Limb (tissue), 2 donors: ENCODE results near the gene KCNMA1.

ENCODE experiments used
- DNase-seq, 2 donors: peaks; one replicate each; pipeline ENCODE4 v3.0.0-alpha.2; 2016; ENCODE audit errors: extremely low spot score in 2 of 2

Gene KCNMA1

DNA sequence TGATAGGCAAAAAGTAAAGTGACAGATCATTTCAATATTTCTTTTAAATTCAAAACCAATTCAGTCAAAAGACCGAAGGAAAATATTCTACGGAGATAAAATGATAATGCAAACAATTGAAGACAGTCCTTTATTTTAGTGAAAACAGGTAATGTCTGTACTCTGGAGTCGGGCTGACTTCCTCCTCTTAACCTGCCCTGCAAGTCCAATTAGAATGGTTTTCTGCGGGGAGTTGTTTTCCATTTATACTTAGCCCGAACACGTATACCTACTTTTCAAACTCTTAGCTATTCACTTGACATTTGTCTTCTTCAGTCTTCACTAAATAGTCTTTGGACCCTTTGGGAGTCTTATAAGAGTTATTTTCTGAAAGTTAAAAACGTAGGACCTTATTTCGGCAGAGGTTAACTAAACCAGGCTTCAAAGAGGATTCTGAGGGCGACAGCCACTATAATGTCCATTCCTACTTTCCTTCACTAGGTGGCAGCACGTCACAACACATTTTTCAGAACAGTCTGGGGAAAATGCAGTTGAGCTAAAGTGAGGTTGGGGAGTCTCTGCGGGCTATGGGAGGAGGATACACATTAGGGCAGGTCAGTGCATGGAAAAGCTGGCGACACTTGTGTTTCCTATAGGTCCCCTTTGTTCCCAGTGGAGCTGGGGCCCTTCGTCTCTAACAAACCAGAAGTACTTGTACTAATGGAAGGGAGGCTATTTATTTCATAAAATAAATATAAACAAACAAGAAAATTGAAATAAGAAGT lies 472.0 kb downstream of the KCNMA1 start:
- DNase-seq = peak; percentile 68 to 78

DNA sequence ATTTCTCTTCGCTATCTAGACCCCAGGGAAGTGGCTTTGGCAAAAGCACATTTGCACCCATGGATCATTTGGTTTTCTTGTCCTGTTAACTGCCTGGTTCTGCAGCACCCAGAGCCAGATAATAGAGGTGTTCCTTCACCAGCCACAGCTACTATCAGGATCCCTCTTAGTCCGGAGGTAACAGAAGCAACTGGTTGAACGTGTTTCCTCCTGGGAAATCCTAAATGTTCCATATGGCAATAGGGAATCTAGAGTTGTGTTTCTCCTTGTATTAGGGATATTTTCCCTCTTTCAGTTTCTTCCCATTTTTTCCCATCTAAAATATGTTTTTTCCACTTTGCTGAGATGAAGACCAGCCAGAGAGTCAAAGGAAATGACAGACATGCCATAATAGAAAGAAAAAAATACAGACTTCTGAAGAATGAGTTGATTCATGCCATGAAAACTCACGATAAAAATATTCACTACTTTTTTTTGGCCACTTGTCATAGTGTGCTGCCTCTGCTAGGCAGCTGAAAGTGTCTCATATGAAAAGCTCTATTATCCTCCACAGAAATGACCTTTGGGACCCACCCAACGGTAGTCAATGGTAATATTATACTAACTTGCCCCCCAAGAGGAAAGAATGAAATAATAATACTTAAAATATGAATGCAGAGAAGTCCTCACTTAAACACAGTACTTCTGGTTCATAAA lies 472.8 kb downstream of the KCNMA1 start:
- DNase-seq = no peak

DNA sequence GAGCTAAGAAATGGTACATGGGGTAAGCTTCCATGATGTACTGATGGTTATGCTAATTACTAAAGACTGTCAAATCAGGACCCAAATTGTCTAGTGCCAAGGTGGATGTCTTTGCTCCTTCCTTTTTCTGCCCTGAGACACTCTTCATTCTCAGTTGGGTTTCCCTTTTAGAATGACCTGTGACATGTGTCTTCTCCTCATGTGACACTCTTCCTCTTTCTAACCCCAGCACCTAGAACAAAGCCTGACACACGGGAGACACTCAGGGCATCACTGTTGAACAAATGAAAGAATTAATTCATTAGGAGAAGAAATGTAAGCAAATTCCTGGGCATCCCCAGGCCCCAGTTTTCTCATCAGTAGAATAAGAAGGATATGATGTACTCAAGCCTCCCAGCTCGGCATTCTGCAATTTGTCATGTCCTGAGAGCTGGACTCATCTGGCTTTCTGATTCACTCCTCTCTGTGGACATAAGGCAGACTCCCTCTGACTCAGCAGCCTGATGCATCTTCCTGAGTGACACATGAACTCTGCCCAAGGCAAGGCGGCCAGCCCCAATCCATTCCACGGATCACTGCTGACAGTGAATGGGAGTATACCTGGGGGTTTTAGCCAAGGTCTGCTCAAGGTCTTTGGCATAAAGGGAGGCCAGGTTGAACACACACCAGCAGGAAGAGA lies 473.8 kb downstream of the KCNMA1 start:
- DNase-seq = no peak

DNA sequence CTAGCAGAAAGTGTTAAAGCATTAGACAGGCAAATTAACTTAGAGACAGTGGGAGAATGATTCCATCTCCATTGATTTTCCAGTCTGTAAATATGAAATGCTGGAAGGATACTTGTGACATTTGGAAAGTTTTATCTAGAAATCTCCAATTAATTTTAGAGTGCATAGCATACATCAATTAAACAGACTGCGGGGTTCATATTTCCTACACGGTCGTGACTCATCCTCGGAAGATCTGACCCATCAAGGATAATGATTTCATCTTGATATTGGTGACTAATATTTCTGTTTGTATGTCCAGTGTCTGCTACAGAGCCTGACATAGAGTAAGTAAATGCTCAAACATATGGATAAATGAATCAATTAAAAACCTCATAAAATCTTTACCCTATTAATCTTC lies 474.9 kb downstream of the KCNMA1 start:
- DNase-seq = no peak

DNA sequence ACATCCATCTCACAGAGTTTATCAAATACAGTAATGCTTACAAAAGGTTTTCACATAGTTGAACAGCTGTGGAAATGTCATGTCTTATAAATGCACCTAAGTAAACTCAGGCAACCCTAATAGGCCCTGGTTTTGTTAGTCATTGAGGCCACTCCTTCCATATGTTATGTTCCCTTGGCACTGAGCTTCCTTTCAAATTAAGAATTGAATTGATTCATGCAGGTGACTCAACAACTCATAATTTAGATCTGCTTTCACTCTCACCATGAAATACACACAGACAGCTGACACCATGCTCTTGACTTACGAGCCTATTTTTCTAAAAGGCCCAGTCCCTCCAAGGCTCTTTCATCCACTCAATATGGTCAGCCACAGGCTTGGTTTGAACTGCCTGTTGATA lies 476.9 kb downstream of the KCNMA1 start:
- no peak for DNase-seq

DNA sequence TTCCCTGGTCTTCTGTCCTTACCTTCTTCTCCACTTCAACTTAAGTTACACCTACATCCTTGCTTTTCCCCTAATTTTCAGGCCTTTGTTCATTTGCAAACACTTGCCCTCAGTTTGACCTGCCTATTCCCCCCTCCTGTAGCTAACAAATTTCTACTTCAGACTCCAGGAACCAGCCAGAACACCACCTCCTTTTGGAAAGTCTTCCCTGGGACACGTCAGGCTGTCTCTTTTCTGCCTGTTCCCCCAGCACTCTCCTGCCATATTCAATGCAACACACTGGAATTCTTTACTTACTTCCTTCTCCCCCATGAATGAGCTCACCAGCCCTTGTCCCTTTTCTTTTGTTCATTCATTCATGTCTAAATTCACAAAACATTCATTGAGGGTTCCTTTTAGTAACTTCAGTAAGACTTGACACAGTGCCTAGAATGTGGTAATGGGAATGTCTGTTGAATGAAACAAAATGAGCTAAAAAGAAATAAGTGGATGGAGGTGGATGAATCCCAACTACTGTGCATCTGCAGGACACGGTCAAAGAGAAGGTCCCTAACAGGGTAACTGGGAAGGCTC lies 478.0 kb downstream of the KCNMA1 start:
- DNase-seq = no peak

DNA sequence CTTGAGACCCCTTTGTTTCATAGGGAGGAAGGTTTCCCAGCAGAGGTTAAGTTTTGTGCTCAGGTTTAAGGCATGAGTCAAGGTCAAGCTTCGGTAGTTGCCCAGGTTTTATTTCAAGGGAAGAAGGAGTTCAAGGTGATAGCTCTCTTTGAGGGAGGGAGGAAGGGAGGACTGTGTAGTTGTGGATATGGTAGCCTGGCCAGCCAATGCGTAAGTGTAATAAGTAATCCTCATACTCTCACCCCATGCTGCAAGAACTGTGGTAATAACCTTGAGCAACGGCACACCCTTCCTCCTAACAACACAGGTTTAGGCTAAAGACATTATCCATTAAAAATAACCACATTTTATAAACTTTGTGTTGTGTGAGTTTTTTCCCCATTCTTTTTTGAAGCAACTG lies 478.9 kb downstream of the KCNMA1 start:
- DNase-seq = no peak

DNA sequence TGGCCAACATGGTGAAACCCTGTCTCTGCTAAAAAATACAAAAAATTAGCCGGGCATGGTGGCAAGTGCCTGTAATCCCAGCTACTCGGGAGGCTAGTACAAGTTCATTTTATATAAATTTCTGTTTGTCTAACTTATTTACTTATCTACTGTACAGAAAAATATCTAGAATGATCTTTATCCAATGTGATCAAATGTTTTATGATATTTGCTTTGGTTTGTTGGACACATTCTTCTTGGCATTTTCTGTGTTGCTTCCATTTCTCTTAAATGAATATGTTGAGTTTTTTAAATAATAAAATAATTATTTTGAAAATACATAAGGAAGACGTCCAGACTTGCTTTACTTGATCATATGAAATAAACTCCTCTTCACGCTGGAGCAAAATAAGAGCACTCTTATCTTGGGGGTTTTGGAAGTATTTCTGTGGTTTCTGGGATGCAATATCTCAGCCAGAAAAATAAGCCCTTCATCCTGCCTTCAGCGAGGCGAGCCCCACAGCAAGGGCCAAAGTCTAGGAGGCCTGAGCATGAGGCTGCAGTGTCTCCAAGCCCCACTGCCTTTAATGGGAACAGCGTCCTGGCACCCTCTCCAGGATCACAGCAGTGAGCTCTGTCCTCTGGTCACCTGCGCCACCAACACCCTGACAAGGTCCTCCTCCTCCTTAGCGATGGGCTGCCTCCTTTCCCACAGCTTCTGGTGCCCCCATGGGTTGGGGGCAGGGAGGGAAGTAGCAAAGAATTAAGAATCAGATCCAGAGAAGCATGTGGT lies 480.2 kb downstream of the KCNMA1 start:
- DNase-seq = no peak

DNA sequence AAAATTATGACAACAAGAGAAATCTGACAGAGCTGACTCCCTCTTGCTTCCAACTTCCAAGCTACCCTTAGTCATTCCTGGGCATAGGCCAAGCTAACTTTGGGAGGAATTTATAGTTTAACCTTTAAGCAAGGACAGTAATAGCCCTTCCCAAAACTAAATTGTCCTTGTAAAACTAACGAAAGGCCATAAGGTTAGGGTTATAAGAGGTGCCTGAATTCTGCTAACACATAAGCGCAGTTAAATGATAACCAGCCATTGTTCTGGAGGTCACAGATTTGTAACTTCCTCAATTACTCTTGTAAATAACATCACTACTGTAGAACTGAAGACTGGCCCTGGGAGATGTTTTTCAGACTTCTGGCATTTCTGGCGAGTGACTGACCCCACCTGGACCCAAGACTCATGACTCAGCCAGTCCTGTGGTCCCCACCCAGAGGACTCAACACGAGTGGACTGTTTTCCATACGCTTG lies 481.2 kb downstream of the KCNMA1 start:
- no peak for DNase-seq

DNA sequence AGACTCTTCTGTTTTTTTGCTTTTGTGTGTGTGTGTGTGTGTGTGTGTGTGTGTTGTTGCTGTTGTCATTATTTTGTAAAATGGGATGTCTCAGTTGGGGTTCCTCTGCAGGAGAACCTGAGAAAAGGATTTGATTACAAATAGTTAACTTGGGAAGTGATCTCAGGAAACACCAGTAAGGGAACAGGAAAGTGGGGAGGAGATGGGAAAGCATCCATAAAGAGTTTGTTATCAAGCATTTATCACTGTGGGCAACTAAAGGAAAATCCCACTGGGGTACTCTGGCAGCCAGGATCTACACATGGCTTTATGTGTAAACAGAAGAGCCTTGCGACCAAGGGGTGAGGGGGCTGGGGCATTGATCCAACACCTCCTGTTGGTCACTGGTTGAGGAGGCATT lies 485.4 kb downstream of the KCNMA1 start:
- DNase-seq = no peak

DNA sequence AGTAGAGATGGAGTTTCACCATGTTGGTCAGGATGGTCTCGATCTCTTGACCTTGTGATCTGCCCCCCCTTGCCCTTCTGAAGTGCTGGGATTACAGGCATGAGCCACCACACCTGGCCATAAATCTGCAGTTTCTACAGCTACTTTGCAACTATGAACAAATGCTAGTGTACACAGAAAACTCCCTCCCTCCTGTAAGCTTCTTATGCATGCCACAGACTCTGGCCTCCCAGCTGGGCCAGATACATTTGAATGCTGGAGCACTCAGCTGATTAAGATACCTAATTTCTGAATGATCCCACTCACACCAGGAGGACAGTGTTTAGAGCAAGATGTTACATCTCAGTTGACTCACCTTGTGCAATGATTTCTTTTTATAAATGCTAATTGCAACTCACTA lies 486.2 kb downstream of the KCNMA1 start:
- no peak for DNase-seq

DNA sequence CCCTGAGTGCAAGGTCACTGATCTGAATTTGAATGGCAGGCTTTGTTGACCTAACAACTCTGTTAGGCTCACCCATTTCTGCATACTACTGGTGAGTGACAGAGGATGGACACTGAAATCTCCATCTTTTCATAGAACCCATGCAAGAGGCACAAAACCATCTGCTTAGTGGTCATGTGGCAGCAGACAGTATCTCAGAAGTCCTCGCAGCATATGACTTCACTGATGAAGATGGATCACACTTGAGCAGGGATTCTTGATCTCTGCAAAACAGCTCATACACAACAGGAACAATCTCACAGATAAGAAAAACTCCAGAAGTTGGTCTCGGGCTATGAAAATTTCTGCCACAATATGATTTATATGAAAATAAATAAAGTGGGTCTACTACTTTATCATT lies 487.9 kb downstream of the KCNMA1 start:
- no peak for DNase-seq

DNA sequence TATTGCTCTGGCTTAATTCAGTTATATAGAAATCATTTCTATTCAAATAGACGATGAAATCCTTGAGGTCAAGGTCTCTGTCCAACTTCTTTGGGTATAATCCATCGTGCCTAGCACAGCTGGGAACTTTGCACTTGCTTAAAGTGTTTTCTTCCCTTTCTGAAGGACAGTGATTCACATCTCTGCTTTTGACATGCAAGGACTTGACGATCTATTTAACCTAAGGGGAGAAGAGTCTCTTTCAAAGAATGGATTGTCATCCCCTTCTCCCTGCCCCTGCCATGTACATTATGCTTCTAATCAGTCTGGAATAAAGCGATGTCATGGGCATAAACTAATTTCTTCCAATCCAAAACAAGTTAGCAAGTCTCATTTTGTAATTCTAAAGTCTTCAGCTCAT lies 488.6 kb downstream of the KCNMA1 start:
- DNase-seq = no peak

DNA sequence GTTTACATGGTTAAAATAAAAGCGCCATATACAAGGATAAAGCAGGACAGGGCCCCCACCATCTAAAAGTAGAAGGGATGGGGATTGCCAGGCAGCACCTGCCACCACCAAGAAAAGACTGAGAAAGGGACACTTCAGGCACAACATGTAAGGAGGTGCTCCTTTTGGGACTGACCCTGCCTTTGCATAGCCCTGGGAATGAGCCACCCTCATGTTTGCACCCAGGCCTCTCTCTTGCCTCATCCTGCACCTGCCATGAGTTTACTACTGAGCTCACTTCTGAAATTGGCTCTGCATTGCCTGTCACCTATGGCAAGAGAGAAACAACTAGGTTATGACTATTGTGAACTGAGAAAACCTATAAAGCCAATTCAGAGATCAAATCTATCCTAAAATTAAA lies 489.7 kb downstream of the KCNMA1 start:
- no peak for DNase-seq

DNA sequence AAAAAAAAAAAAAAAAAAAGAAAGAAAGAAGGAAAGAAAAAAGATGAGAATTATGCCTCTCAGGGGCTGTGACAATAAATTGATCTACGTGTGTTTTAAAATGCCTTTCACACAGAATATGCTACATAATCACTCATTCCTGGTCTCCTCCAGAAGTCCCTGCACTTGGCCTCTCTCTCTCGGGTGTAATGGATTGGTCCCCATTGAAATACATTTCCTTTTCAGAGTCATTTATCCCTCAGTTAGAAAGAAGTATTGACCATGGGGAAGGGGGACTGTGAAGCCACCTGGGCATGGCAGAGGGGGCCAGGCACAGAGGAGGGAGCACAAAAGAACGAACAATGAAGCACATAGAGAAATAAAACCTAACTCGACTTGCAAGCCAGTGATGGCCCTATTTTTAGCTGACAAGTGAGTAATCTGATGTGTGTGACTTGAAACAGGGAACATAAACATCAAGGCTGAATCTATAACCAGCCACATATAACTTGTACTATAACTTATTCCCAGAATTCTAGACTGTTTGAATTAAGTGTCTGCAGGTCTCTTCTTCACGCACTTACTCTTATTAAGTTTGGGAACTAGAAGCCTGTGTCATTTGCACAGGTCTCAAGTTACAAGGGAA lies 490.8 kb downstream of the KCNMA1 start:
- no peak for DNase-seq

DNA sequence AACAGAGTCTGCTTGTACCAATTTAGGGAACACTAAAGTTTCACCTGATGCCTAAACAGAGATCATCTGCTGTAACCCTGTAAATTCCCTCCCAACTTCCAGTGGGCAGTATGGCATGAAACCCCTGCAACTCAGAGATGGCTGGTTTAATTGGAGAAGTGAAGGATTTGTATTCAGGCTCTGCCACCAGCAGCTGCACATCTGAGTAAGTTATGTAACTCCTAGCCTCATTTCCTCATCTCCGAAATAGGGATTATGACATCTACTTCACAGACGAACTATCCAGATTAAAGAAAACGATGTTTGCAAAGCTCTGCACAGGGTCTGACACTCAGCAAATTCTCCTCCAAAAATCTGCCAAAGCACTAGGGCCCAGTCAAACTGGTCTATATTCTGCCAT lies 493.0 kb downstream of the KCNMA1 start:
- no peak for DNase-seq

DNA sequence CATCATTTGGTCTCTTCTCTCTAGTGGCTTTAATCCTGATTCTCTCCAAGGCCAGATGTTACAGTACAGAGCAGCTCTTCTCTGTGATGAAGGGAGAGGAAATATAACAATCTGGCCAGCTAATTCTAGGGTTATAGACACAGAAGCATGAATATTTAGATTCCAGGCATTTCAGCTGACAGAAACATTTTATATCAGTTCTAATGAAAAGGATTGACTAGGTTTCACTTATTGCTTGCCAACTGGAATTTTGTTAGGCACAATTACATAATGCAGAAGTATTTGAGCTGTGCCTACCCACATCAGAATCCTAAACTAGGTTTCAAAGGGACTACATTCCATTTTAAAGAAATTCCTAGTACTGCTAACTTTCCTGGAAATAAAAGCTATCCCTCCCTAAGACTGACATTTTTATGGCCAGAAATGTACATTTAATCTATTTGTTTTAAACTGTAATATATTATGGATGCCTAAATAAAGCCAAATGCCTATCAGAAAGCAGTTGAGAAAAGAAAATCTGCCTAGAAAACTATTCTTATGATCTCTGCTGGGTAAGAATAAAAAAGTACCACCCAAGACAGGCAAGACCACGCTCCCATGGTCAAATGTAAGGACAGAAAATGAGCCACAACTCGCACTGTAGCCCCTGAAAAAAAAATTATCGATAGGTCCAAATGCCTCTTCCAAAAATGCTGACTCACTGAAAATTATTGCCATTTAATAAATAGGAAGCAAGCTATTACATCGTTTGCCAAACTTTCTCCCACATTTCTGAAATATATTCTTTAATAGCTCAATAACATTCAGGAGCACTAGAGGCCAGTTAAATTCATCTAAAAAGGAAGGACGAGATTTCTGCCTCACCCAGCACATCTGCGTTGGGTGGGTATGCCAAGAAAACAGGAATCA lies 498.1 kb downstream of the KCNMA1 start:
- DNase-seq = no peak

DNA sequence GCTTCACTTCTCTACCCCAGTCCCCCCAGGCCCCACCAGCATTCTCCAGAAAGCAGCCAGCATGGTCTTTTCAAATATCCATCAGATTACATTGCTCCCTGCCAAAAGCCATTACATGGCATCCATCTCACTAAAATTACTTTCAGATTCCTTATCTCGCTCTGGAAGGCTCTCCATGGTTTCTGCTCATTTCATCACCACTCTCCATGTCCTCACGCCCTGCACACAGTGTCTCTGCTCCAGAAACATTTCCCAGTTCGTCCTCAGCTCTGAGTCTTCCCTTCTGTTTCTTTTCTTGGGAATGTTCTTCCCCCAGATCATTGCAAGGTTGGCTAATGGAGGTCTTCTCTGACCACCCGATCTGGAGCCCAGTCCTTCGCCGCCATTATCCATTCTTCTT lies 499.1 kb downstream of the KCNMA1 start:
- DNase-seq = no peak

DNA sequence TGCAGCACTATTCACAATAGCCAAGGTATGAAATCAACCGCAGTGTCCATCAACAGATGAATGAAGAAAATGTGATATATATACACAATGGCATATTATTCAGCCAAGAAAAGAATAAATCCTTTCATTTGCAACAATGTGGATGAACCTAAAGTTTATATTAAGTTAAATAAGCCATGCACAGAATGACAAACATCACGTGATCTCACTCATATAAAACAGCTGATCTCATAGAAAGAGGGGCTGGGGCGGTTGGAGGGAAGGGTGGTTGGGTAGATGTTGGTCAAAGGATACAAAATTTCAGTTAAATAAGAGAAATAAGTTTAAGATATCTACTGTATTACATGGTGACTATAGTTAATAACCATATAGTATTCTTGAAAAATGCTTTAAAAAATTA lies 502.1 kb downstream of the KCNMA1 start:
- DNase-seq = no peak

DNA sequence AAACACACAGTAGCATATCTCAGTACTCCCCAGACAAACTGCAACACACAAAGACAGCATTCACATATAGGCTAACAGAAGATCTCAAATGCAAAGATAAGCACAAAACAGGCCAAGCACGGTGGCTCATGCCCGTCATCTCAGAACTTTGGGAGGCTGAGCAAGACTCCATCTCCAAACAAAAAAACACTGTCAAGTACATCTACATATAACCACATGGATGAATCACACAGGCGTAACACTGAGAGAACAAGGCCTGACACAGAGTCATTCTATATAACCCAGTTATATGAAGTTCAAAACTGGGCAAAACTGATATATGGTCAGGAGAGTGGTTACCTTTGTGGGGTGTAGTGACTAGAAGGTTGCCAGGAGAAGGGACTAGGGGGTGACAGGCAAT lies 506.4 kb downstream of the KCNMA1 start:
- DNase-seq = no peak
